Suppressor macrophage (primary cell): Measurements from ENCODE around the gene GRIA4.
A peak's percentile ranks its signal among the peaks of the same experiment; 100 is the strongest.
"Not testable (repeated sequence)": the region's sequence is repeated elsewhere in the genome, so short reads cannot be mapped to it uniquely, and the experiment has no call there.

Experiments used
- DNase-seq, 4 experiments: peaks; one replicate each; pipeline ENCODE4 v3.0.0-alpha.2; 2020 to 2022

The GRIA4 gene

GRCh38 chr11:105933695-105934094 is 323.8 kb downstream of the GRIA4 start:
- no peak for DNase-seq

DNA sequence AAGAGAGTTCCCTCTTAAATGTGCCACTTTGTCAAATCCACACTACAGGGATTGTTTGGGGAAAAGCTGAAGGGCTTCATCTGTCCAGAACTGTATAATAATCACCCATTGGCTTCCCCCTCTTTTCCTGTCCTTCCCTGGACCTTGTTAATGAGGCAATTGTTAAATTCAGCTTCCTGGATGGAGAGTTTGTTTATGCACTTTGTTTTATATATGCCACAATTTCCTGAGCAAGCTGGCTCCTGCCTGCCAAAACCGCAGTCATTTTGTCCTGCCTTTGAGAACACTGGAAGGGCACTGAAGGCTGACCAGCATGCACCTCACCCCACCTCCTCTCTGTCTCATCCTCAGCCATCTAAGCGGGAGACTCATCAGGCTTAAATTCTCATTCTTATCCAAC is 325.9 kb downstream of the GRIA4 start:
- no peak for DNase-seq

GRCh38 chr11:105937331-105937730 is 327.5 kb downstream of the GRIA4 start:
- no peak for DNase-seq

GRCh38 chr11:105937738-105938137 is 327.9 kb downstream of the GRIA4 start:
- DNase-seq, result no peak

DNA sequence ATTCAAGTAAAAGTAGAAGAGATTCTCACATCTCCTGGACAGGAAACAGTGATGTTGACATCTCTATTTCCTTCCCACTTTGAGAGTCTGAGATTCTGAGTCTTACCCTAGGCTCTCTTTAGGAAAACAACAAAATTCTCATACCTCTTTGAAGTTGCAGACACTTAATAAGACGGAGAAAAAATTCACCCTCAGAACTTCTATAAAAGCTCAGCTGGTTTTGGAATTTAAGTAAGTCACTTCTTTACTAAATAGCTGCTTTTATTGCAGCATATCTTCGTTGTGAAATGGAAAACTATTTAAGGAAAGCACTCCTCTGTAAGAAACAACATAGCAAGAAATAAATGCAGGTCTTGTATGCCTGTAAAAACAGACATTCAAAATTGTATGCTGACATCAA is 333.0 kb downstream of the GRIA4 start:
- DNase-seq, result no peak

DNA sequence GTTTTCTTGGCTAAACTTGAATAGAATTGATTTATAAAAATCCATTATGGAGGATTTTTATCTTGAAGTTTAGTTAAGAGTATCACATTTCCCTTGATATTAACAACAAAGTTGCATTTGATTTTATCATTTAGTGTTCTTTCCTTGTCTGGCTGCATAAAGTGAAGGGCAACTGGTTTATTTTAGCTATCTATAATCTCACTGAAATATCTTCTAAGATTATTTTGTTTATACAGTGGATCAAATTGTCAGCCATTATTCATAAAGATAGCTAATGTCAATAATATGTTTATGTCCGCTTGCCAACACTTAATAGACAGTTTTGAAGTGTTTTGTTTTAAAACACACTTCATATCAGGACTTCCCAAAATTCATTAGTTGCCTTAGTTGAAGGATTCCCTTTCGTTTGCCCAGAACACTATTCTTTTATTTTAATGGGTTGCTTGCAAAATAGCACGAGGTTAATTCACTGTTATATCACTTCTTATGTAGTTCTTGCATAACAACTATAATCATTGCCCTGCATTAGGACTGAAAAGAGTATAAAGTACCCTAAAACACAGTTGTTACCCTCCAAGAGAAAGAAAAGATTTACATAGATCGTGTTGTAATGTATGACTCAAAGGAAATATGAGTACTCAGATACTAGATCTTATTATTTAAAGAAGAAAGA is 339.2 kb downstream of the GRIA4 start:
- DNase-seq, result no peak

DNA sequence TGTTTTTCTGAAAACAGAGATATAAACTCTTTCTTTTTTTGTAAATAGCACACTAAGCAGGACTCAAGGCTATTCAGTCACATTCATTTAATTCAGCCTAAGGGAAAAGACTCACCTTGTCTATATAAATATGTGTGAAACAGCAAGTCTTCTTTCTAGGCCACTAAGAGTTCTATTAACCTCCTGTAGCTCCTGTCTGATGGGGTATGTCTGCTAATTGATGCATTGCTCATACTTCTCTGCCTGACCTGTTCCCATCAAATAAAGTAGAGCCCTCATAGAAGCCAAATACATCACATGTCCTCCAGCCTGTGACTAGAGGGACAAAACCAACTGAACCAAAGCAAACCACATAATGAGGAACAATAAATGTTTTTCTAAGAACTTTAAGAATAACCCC is 344.0 kb downstream of the GRIA4 start:
- DNase-seq, result no peak

GRCh38 chr11:105960252-105961245 is 350.7 kb downstream of the GRIA4 start:
- DNase-seq, result no peak

DNA sequence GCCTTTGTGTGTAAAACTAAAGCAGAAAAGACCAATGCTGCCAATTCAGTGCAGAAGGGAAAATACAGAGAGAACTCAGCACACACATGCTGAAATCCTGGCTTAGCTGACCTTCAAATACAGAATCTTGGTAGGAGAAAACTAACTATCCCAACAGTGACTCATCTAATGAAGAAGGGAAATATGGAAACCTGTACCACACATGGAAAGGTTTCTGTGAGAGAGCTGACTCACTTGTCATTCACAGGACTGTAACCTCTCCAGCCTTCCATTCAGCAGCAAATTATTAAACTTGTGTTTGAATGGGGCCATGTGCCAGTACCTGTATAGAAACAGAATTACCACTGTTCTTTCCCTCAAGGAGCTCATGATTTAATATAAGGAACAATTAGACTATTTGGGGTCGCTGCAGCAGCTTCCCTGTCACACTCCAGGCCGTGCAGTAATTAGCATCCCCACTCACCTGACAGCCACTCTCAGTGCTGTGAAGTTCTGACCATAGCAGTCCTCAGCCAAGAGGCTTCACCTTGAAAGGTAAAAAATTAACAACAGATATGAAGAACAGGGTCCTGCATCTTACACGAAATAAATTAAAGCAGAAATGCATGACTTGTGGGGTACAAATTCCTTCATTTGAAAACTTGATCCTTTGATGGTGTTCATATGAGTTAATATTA is 358.3 kb downstream of the GRIA4 start:
- DNase-seq, result no peak

DNA sequence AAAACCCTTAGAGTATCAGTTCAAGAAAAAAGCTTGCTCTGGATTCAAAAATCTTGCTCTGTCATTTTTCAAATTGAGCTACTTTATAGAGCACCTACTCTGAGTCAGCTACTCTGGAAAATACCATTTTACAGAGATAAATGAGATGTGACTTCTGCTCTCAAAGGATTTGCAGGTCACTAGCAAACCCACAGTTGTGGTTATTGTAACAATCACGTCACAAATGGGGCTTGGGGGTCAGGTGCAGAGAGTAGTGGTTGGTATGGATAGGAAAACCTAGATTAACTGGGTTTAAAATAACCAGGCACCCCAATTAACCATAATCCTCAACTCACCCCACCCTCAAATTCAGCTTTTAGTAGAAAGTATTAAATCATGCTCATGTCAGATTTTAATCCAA is 359.9 kb downstream of the GRIA4 start:
- no peak for DNase-seq

- no peak for DNase-seq
These were observed 365.3 kb downstream of the GRIA4 start for GRCh38 chr11:105975128-105975527.

DNA sequence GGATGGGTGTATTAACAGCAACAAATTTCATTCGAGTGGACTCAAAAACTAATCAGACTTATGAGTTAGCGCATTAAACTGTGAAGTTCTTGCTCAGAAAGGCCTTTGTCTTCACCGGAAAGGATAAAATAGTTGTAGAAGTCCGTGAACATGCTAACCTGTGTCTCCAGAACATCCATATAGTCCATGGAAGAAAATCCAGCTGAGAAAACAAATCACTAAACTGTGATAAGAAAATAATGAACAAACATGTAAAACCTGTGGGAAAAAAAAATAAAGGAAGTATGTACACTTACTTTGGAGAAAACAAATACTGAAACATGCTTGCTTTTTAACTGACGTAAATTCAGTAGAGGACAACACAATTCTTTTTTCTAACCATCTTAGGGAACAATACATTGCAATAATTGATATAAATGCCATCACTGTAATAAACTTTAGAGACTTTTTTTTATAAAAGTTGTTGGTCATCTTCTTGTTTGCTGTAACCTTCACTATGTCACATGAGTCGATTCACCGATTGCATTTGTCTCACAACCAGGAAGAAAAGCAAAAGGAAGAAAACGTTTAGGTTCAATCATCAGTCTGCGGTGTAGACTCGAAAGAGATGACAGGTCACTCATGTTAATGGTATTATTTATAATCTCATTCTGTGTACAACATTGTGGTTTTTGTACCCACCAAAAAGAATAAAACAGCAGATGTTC is 370.3 kb downstream of the GRIA4 start:
- DNase-seq, result no peak

DNA sequence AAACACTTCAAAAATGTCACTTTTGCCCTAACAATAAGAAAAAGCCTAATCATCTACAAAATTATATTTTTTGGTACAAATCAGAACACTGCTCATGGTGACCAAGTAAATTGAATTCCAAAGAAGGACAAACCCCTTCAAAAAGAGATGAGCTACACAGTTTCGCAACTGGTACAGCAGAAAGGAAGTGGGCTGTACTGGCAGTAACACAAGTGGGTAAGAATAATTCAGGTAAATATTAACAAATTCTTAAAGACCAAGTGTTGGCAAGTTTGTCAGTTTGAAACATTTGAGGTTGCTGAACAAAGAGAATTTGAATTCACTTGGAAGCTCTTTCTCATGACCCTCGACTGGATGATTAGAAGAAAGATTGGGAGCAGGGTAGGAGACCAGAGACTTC is 376.7 kb downstream of the GRIA4 start:
- DNase-seq, result no peak

- DNase-seq, result no peak
These were observed 378.3 kb downstream of the GRIA4 start for GRCh38 chr11:105988197-105988596.

- DNase-seq, result no peak
These were observed 379.3 kb downstream of the GRIA4 start for GRCh38 chr11:105989124-105989523.

DNA sequence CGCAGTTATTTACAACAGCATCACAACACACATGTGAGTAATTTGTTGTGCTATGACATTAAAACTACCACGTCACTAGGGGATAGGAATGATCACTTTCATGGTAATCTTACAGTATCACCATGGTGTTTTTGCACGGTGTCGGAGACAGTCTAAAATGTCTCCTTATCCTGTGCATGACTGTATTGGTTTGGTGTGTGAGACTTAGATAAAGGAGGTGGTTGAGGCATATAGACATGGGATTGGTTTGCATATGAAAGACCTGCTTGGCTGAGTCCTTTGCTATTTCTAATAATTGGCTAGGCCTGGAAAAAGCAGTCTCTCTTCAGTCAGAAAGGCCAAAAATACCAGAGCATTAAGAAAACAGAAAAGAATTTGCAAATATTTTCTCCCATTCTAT is 382.0 kb downstream of the GRIA4 start:
- DNase-seq, result no peak

DNA sequence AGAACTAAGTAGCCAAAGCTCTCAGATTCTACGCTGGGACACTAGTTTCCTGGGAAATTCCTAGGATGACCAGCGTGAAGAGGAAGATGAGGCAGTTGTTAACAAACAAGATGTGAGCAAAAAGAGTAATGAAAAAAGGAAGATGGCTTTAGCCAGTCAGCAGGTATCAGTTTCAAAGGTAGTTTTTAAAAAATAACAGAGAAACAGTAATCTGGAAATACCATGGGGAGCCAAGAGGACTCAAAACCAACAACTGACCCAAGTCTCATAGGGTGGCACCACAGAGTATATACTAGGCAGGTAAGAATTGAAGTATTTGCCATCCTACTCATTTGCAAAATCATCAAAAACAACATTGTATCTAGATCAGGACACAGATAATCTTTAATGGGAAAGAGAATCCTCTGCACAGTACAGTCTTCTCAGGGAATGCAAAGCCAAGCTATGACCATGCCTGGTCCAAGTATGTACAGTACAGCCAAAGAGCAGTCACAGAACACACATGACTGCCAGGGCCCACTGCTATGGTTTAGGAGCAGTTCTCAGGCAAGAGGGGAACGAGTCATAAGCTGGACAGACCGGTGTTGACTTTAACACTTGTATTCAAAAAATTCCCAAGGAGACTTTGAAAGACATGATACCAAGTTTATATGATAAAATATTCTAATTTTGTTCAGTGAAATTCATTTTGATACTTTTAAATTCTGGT is 391.6 kb downstream of the GRIA4 start:
- DNase-seq, result no peak

- not testable (repeated sequence) for DNase-seq
These were observed 393.2 kb downstream of the GRIA4 start for GRCh38 chr11:106003094-106003493.

- DNase-seq, result no peak
These were observed 401.6 kb downstream of the GRIA4 start for GRCh38 chr11:106011481-106011880.

DNA sequence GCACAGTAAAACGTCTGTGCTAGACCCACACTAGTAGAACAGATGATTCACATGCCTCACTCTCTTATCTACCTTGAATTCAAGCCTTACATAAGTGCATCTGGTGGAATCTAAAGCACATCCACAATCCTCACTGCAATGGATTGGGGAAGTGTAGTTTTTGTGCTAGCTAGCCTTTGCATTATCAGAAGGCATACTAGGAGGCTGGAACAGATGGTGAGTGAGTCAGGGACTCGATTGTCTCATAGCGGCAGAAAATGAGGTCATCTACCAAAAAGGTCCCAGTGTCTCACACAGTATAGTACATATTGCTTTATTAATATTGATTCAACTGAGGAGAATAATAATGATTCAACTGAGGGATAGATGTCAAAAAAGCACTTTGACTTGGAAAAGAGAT is 402.9 kb downstream of the GRIA4 start:
- DNase-seq, result peak; percentile 28 to 70 (median 41)

DNA sequence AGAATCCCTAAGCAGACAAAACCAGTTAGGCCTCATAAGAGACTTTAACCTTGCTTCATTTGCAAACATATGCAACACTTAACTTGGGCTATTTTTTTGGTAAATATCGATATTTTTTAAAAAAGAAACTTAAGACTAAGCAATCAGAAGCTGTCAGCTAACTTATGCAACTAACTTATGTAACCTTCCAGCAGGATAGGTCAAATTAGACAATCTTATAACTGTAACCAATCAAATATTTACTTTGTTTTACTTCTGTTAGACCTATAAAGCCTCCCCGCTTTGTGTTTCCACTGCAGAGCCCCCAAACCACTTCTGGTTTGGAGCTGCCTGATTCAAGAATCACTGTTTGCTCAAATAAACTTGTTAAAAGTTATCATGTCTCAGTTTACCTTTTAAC is 404.2 kb downstream of the GRIA4 start:
- DNase-seq, result no peak

GRCh38 chr11:106014620-106015019 is 404.7 kb downstream of the GRIA4 start:
- DNase-seq, result no peak
